Measurements from ENCODE around the gene CACNA1B.

DNA sequence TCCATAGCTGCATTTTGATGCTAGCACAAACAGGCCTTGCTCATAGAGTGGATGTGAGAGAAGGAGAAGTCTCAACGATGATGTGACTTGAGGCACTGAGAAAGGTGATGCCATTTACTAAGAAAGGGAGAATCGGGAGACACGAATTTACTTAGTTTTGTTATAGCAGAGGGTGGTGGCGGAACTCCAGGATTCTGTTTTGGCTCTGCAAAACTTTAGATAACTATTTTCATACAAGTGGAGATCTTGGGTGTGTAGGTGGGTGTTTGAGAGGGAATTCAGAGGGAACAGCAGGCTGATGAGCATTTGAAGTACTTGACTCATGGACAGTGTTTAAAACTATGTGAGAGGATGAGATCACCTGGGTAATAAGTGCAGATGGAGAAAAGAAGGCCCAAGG lies 43.2 kb downstream of the CACNA1B start:
- TF ChIP-seq RFX5 (IDR thresholded peaks at IDR 0.05; ENCODE audit: low read depth, low read length) (no peak), POLR2A (IDR thresholded peaks at IDR 0.05; ENCODE audit: low read depth, low read length) (no peak), NFE2L2 (IDR thresholded peaks at IDR 0.05; ENCODE audit: low read depth, low read length) (no peak)

All from IMR-90 (cell line).